GM20431 (cell line): ENCODE results near the gene CC2D1A.
"Not testable (repeated sequence)": the region's sequence is repeated elsewhere in the genome, so short reads cannot be mapped to it uniquely, and the experiment has no call there.

Experiments used
- in situ Hi-C: fragments of 300-500 bp; cut with MseI, MboI; formaldehyde crosslinking; loops from one replicate; pipeline ENCODE4 v1.15.0; 2020; ENCODE audit warnings: low sequenced_read_pairs; ENCODE audit not compliant: unreplicated experiment

The CC2D1A gene

GRCh38 chr19:13899912-13900584 is 6.0 kb upstream of the CC2D1A start:
- in situ Hi-C loops, result loop anchor here (10.0 kb wide), 1 partner anchor 145 kb away; no protein-coding TSS in a partner anchor

GRCh38 chr19:13902993-13903555 is 2.9 kb upstream of the CC2D1A start:
- in situ Hi-C loops, result no loop called here

GRCh38 chr19:13906521-13906904 is 512 bp downstream of the CC2D1A start:
- in situ Hi-C loops, result no loop called here

- in situ Hi-C loops, result no loop called here
Measured at GRCh38 chr19:13906910-13907309, 909 bp downstream of the CC2D1A start.

- in situ Hi-C loops, result no loop called here
Measured at GRCh38 chr19:13908674-13909073, 2.7 kb downstream of the CC2D1A start.

- in situ Hi-C loops, result no loop called here
Measured at GRCh38 chr19:13909430-13909829, 3.4 kb downstream of the CC2D1A start.

- in situ Hi-C loops, result no loop called here
Measured at GRCh38 chr19:13913352-13913751, 7.4 kb downstream of the CC2D1A start.

GRCh38 chr19:13914777-13915176 is 8.8 kb downstream of the CC2D1A start:
- in situ Hi-C loops, result no loop called here

- in situ Hi-C loops, result no loop called here
Measured at GRCh38 chr19:13917888-13918406, 11.9 kb downstream of the CC2D1A start.

GRCh38 chr19:13918726-13919411 is 12.9 kb downstream of the CC2D1A start:
- in situ Hi-C loops, result no loop called here

- in situ Hi-C loops, result no loop called here
Measured at GRCh38 chr19:13920524-13920923, 14.5 kb downstream of the CC2D1A start.

GRCh38 chr19:13920940-13921747 is 15.1 kb downstream of the CC2D1A start:
- in situ Hi-C loops, result no loop called here

GRCh38 chr19:13922118-13922517 is 16.1 kb downstream of the CC2D1A start:
- in situ Hi-C loops, result not testable (repeated sequence)

- in situ Hi-C loops, result no loop called here
Measured at GRCh38 chr19:13923194-13923987, 17.4 kb downstream of the CC2D1A start.

- in situ Hi-C loops, result no loop called here
Measured at GRCh38 chr19:13926010-13926409, 20.0 kb downstream of the CC2D1A start.

GRCh38 chr19:13926715-13927114 is 20.7 kb downstream of the CC2D1A start:
- in situ Hi-C loops, result no loop called here

GRCh38 chr19:13929340-13929739 is 23.3 kb downstream of the CC2D1A start:
- in situ Hi-C loops, result no loop called here

- in situ Hi-C loops, result no loop called here
Measured at GRCh38 chr19:13929956-13930355, 24.0 kb downstream of the CC2D1A start.

GRCh38 chr19:13930402-13930801 is 24.4 kb downstream of the CC2D1A start:
- in situ Hi-C loops, result no loop called here
